SJSA1 (cell line): Measurements from ENCODE around the gene MGAM2. TPM values are rescaled to one million over a fixed set of nuclear protein-coding genes. Genes with fewer than 3 reads are reported as not detected.

Source experiments
- DNase-seq, 2 experiments: peaks; one replicate each; pipeline ENCODE4 v3.0.0-alpha.2; 2015 to 2020; ENCODE audit warnings: low spot score in 2 of 2, low read depth in 1 of 2
- H3K27ac ChIP-seq: fragments of 250-450 bp; sonication (Bioruptor Pico); 2 replicates; pipeline ENCODE4 v1.5.1; 2020; ENCODE audit warnings: mild to moderate bottlenecking, moderate library complexity
- H3K27me3 ChIP-seq: fragments of 250-450 bp; sonication (Bioruptor Pico); replicated peaks from 2 replicates; pipeline ENCODE4 v1.5.1; 2020; ENCODE audit warnings: mild to moderate bottlenecking, moderate library complexity
- H3K36me3 ChIP-seq: fragments of 250-450 bp; sonication (Bioruptor Pico); 2 replicates; pipeline ENCODE4 v1.5.1; 2020; ENCODE audit warnings: mild to moderate bottlenecking
- H3K4me1 ChIP-seq: fragments of 250-450 bp; sonication (Bioruptor Pico); replicated peaks from 2 replicates; pipeline ENCODE4 v1.6.1; 2021; ENCODE audit warnings: mild to moderate bottlenecking
- H3K4me3 ChIP-seq: fragments of 250-450 bp; sonication (Bioruptor Pico); 2 replicates; pipeline ENCODE4 v1.5.1; 2020; ENCODE audit warnings: mild to moderate bottlenecking
- H3K9me3 ChIP-seq: fragments of 250-450 bp; sonication (Bioruptor Pico); replicated peaks from 2 replicates; pipeline ENCODE4 v1.5.1; 2020; ENCODE audit warnings: mild to moderate bottlenecking
- total RNA-seq: library from RNA; depleted of rRNA; stranded (reverse); fragments of >200 nt; shearing (Covaris generic); gene quantifications from 2 replicates; pipeline ENCODE4 v1.2.3, GENCODE V29; 2014

MGAM2 gene
- total RNA-seq, 1 experiment from 2014 or later, result not detected

DNA sequence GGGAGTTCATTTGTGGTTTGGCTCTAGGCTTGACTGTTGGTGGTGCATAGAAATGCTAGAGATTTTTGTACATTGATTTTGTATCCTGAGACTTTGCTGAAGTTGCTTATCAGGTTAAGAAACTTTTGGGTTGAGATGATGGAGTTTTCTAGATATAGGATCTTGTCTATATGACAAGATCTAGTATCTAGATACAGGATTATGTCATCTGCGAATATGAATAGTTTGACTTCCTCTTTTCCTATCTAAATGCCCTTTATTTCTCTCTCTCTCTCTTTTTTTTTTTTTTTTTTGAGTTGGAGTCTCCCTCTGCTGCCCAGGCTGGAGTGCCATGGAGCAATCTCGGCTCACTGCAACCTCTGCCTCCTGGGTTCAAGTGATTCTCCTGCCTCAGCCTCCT is 62.9 kb downstream of the MGAM2 start:
- Histone ChIP-seq H3K4me3 (no peak overlapping the region), H3K4me1 (no peaks in the 10 kb centered on the region), H3K9me3 (no peaks in the 10 kb centered on the region), H3K36me3 (no peaks in the 10 kb centered on the region), H3K27ac (no peak overlapping the region), H3K27me3 (no peaks in the 10 kb centered on the region)
- no peak for DNase-seq

DNA sequence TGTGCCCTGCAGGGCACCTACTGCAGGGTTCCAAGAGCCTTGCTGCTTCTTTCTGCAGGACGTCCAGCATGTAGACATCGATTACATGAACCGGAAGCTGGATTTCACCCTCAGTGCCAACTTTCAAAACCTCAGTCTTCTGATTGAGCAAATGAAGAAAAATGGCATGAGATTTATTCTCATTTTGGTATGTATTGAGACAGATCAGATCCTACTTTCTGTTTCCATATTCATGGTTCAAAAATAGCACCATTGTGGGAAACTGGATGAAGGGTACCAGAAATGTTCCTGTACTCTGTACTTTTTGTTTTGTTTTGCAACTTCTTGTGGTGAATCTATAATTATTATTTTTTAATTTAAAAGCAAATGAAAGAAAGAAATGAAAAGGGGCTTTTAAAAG is 64.1 kb downstream of the MGAM2 start:
- H3K9me3 ChIP-seq, result no peaks in the 10 kb centered on the region
- no peaks in the 10 kb centered on the region for H3K27me3 ChIP-seq
- no peaks in the 10 kb centered on the region for H3K4me1 ChIP-seq
- no peaks in the 10 kb centered on the region for H3K36me3 ChIP-seq
- H3K4me3 ChIP-seq, result no peak overlapping the region
- H3K27ac ChIP-seq, result no peak overlapping the region
- no peak for DNase-seq

DNA sequence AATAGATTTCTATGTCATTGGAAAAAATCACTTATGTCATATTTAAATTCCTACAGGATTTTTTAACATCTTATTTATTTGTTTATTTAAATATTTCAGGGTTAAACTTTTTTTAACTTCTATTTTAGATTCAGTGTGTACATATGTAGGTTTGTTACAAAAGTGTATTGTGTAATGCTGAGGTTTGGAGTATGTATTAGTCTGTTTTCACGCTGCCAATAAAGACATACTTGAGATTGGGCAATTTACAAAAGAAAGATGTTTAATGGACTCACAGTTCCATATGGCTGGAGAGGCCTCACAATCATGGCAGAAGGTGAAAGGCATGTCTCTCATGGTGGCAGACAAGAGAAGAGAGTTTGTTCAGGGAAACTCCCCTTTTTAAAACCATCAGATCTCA is 65.4 kb downstream of the MGAM2 start:
- H3K27me3 ChIP-seq, result no peaks in the 10 kb centered on the region
- H3K4me3 ChIP-seq, result no peak overlapping the region
- H3K27ac ChIP-seq, result no peak overlapping the region
- DNase-seq, result no peak
- no peaks in the 10 kb centered on the region for H3K36me3 ChIP-seq
- no peaks in the 10 kb centered on the region for H3K4me1 ChIP-seq
- H3K9me3 ChIP-seq, result no peaks in the 10 kb centered on the region

DNA sequence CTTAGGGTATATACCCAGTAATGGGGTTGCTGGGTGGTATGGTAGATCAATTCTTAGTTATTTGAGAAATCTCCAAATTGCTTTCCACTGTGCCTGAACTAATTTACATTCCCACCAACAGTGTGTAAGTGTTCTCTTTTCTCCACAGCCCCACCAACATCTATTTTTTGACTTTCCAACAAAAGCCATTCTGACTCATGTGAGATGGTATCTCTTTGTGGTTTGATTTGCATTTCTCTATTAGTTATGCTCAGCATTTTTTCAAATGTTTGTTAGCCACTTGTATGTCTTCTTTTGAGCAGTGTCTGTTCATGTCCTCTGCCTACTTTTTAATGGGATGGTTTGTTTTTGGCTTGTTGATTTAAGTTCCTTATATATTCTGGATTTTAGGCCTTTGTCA is 66.4 kb downstream of the MGAM2 start:
- H3K27ac ChIP-seq, result no peak overlapping the region
- H3K4me1 ChIP-seq, result no peaks in the 10 kb centered on the region
- peak in 1 of 2 experiments; percentile 4 for DNase-seq
- no peaks in the 10 kb centered on the region for H3K9me3 ChIP-seq
- H3K27me3 ChIP-seq, result no peaks in the 10 kb centered on the region
- no peaks in the 10 kb centered on the region for H3K36me3 ChIP-seq
- H3K4me3 ChIP-seq, result no peak overlapping the region

DNA sequence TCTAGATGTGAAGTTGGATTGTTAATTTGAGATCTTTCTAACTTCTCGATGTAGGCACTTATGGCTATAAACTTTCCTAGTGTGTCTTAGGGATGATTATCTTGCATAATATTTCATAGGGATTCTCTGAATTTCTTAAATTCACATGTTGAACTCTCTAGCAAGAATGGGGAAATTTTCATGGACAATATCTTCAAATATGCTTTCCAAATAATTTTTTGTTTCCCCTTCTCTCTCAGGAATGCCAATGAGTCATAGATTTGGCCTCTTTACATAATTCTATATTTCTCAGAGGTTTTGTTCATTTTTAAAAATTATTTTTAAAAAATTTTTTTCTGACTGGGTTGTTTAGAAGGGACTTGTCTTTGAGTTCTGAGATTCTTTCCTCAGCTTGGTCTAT is 68.9 kb downstream of the MGAM2 start:
- Histone ChIP-seq H3K4me1 (no peaks in the 10 kb centered on the region), H3K36me3 (no peaks in the 10 kb centered on the region), H3K27ac (no peak overlapping the region), H3K27me3 (no peaks in the 10 kb centered on the region), H3K9me3 (no peaks in the 10 kb centered on the region), H3K4me3 (no peak overlapping the region)
- no peak for DNase-seq

DNA sequence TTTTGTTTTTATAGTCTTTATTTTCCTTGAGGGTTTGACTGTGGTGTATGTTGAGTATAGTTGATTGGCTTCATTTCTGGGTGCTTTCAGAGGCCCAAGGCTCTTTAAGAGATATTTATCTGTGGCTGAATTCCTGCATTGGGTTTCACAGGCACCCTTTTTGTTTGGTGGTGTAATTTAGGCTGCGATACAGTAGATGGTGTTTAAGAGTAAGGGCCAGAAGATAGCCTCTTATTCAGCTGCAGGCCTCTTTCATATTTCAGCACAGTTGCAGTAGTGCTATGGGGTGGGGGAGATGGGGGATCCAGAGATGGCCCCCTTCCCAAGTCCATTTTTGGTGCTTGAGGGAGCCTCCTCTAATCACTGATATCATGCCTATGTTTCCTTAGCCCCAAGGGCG is 69.7 kb downstream of the MGAM2 start:
- Histone ChIP-seq H3K4me3 (no peak overlapping the region), H3K27me3 (no peaks in the 10 kb centered on the region), H3K9me3 (no peaks in the 10 kb centered on the region), H3K4me1 (no peaks in the 10 kb centered on the region), H3K27ac (no peak overlapping the region), H3K36me3 (no peaks in the 10 kb centered on the region)
- DNase-seq, result no peak

DNA sequence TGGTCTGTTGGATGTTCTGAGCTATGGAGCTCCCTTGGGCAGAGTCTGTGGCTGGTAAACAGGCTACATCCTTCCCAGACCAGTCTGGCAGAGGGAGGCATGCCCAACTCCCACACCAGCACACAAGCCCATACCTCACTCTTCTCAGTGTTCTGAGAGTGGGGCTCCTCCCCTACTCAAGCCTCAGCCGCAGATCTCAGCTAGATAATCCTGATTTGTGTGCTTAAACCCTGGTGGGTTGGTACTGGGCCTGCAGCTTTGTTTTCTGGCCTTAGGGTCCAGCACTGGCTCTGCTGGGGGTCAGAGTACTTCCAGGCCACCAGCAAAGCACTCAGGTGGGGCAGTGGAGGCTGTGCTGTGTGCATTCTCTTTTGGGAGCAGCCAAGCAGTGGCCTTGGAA is 70.4 kb downstream of the MGAM2 start:
- Histone ChIP-seq H3K4me3 (no peak overlapping the region), H3K9me3 (no peaks in the 10 kb centered on the region), H3K36me3 (no peaks in the 10 kb centered on the region), H3K27me3 (no peaks in the 10 kb centered on the region), H3K27ac (no peak overlapping the region), H3K4me1 (no peaks in the 10 kb centered on the region)
- no peak for DNase-seq

GRCh38 chr7:142185069-142185468 is 73.6 kb downstream of the MGAM2 start:
- DNase-seq, result no peak
- no peak overlapping the region for H3K4me3 ChIP-seq

DNA sequence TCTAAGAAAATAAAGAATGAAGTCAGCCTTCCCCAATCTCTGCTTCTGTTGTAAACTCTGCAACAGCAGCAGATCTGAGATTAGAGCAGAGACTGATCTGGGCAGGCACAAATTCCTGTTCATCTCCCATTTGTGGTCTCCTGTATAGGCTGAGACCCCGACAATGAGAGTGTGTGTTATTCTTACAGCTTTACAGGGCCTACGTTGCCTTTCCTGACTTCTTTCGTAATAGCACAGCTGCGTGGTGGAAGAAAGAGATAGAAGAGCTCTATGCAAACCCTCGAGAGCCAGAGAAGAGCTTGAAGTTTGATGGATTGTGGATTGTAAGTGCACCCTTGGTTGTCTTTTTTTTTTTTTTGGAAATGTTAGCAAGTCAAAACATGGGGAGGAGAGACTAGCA is 74.3 kb downstream of the MGAM2 start:
- no peaks in the 10 kb centered on the region for H3K4me1 ChIP-seq
- no peak for DNase-seq
- H3K36me3 ChIP-seq, result no peaks in the 10 kb centered on the region
- no peaks in the 10 kb centered on the region for H3K27me3 ChIP-seq
- H3K4me3 ChIP-seq, result no peak overlapping the region
- H3K27ac ChIP-seq, result no peak overlapping the region
- no peaks in the 10 kb centered on the region for H3K9me3 ChIP-seq

More at GRCh38 chr7:142185069-142185468, 73.6 kb downstream of the MGAM2 start:
- Histone ChIP-seq H3K27me3 (no peaks in the 10 kb centered on the region), H3K4me1 (no peaks in the 10 kb centered on the region), H3K9me3 (no peaks in the 10 kb centered on the region), H3K36me3 (no peaks in the 10 kb centered on the region), H3K27ac (no peak overlapping the region)

- Histone ChIP-seq H3K4me3 (no peak overlapping the region), H3K27me3 (no peaks in the 10 kb centered on the region), H3K4me1 (no peaks in the 10 kb centered on the region), H3K27ac (no peak overlapping the region), H3K9me3 (no peaks in the 10 kb centered on the region), H3K36me3 (no peaks in the 10 kb centered on the region)
- no peak for DNase-seq
Measured at GRCh38 chr7:142188154-142188553, 76.6 kb downstream of the MGAM2 start.

- H3K4me1 ChIP-seq, result no peaks in the 10 kb centered on the region
- no peak overlapping the region for H3K4me3 ChIP-seq
- DNase-seq, result no peak
- no peaks in the 10 kb centered on the region for H3K9me3 ChIP-seq
- H3K27me3 ChIP-seq, result no peaks in the 10 kb centered on the region
- H3K36me3 ChIP-seq, result no peaks in the 10 kb centered on the region
- H3K27ac ChIP-seq, result no peak overlapping the region
Measured at GRCh38 chr7:142188846-142189245, 77.3 kb downstream of the MGAM2 start.

DNA sequence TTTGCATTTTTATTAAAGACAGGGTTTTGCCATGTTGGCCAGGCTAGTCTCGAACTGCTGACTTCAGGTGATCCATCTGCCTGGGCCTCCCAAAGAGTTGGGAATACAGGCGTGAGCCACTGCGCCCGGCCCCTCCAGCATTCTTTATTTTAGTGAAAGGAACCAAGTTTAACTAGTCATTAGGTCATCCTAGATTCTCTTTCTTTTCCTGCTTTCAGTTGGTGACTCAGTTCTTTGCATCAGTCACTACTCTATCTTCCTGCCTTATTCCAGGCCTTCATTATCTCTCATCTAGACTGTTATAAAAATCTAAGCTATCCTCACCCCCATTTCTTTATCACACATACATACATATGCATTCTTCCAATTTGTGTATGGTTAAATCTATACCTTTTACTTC is 82.7 kb downstream of the MGAM2 start:
- no peak for DNase-seq
- Histone ChIP-seq H3K36me3 (no peaks in the 10 kb centered on the region), H3K27me3 (no peaks in the 10 kb centered on the region)

DNA sequence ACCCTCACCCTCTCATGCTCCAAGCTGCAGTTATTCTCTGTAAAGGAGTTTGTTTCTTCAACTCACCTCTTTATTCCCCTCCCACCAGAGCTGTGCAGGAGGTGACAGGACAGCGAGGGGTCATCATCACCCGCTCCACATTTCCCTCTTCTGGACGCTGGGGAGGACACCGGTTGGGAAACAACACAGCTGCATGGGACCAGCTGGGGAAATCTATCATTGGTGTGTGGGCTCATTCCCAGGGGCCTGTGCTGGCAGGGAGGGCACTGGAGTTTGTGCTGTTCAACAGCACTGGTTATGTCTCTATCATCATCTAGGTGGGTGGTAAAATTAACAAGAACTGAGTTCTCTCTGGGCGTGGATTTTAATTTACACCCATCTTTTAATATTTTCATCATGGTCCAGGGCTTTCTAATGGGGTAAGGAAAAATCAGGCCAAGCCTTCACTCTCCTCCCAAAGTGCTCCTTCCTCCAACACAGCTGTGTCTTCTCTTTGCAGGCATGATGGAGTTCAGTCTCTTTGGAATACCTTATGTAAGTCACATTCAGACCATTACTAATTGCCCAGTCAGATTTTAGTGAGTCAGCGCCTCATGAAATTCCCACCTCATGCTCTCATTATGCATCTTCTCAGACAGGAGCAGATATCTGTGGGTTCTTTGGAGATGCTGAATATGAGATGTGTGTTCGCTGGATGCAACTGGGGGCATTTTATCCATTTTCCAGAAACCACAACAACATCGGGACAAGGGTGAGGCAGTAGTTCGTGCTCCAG is 84.7 kb downstream of the MGAM2 start:
- no peaks in the 10 kb centered on the region for H3K36me3 ChIP-seq
- H3K4me3 ChIP-seq, result no peak overlapping the region
- DNase-seq, result no peak
- no peak overlapping the region for H3K27ac ChIP-seq
- no peaks in the 10 kb centered on the region for H3K27me3 ChIP-seq
- no peaks in the 10 kb centered on the region for H3K4me1 ChIP-seq
- H3K9me3 ChIP-seq, result no peaks in the 10 kb centered on the region

More for the DNA sequence above, 82.7 kb downstream of the MGAM2 start:
- no peak overlapping the region for H3K27ac ChIP-seq
- H3K4me3 ChIP-seq, result no peak overlapping the region
- no peaks in the 10 kb centered on the region for H3K9me3 ChIP-seq
- H3K4me1 ChIP-seq, result no peaks in the 10 kb centered on the region

DNA sequence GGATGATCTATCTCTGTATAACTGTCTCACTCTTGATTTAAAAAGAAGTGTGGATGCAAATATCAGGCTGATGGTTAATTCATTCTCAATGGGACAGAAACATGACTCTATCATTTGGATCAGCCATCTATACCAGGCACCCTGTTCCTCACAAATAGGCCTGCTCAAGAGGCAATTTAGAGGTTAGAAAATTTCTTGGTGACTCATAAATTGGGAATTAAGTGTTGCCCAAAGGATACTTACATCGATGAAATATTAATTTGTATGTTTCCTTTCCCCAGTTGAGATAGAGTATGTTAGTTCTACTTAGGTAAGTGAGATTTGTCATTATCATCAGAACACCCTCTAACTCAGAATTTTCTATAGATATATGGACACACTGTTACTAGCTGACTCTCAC is 88.7 kb downstream of the MGAM2 start:
- H3K9me3 ChIP-seq, result no peaks in the 10 kb centered on the region
- no peak overlapping the region for H3K27ac ChIP-seq
- no peaks in the 10 kb centered on the region for H3K27me3 ChIP-seq
- H3K4me1 ChIP-seq, result no peaks in the 10 kb centered on the region
- no peak for DNase-seq
- no peaks in the 10 kb centered on the region for H3K36me3 ChIP-seq
- no peak overlapping the region for H3K4me3 ChIP-seq

- H3K4me1 ChIP-seq, result no peaks in the 10 kb centered on the region
- no peak overlapping the region for H3K4me3 ChIP-seq
- peaks cover 12% of the 10 kb centered on the region for H3K27me3 ChIP-seq
- DNase-seq, result no peak
- no peaks in the 10 kb centered on the region for H3K36me3 ChIP-seq
- H3K9me3 ChIP-seq, result no peaks in the 10 kb centered on the region
- no peak overlapping the region for H3K27ac ChIP-seq
Measured at GRCh38 chr7:142228537-142229104, 117.1 kb downstream of the MGAM2 start.
